Hepatocyte (in vitro differentiated cells): ENCODE data around the gene THSD7B. TPM values are rescaled to one million over a fixed set of nuclear protein-coding genes. Genes with fewer than 3 reads are reported as not detected.

Experiments used
- DNase-seq: peaks from one replicate; pipeline ENCODE4 v3.0.0-alpha.2; 2016; ENCODE audit warnings: low spot score
- H2AFZ ChIP-seq: fragments of 200-600 bp; sonication (generic); 2 replicates; pipeline ENCODE4 v1.6.0; 2016; ENCODE audit warnings: antibody characterized with exemption, mild to moderate bottlenecking
- H3K27ac ChIP-seq: fragments of 200-600 bp; sonication (generic); 2 replicates; pipeline ENCODE4 v1.5.1; 2016; ENCODE audit warnings: mild to moderate bottlenecking
- H3K27me3 ChIP-seq: fragments of 200-600 bp; sonication (generic); 2 replicates; pipeline ENCODE4 v1.6.1; 2016
- H3K36me3 ChIP-seq: fragments of 200-600 bp; sonication (generic); replicated peaks from 2 replicates; pipeline ENCODE4 v1.5.1; 2016; ENCODE audit warnings: low read depth; ENCODE audit not compliant: insufficient read depth
- H3K4me1 ChIP-seq: fragments of 200-600 bp; sonication (generic); 2 replicates; pipeline ENCODE4 v1.5.1; 2016; ENCODE audit warnings: mild to moderate bottlenecking, moderate library complexity; ENCODE audit not compliant: insufficient read depth
- H3K4me2 ChIP-seq: fragments of 200-600 bp; sonication (generic); 2 replicates; pipeline ENCODE4 v1.6.0; 2016
- H3K4me3 ChIP-seq: fragments of 200-600 bp; sonication (generic); 2 replicates; pipeline ENCODE4 v1.5.1; 2016; ENCODE audit warnings: mild to moderate bottlenecking
- H3K79me2 ChIP-seq: fragments of 200-600 bp; sonication (generic); 2 replicates; pipeline ENCODE4 v1.6.0; 2017; ENCODE audit warnings: mild to moderate bottlenecking
- H3K9me2 ChIP-seq: fragments of 200-600 bp; sonication (generic); replicated peaks from 2 replicates; pipeline ENCODE4 v1.6.0; 2017; ENCODE audit warnings: mild to moderate bottlenecking; ENCODE audit not compliant: insufficient read depth
- H3K9me3 ChIP-seq: fragments of 200-600 bp; sonication (generic); 2 replicates; pipeline ENCODE4 v1.5.1; 2016; ENCODE audit warnings: low read depth, mild to moderate bottlenecking
- H4K20me1 ChIP-seq: fragments of 200-600 bp; sonication (generic); 2 replicates; pipeline ENCODE4 v1.6.0; 2016; ENCODE audit warnings: mild to moderate bottlenecking; ENCODE audit not compliant: insufficient read depth, poor library complexity, severe bottlenecking
- EZH2 ChIP-seq: fragments of 200-600 bp; sonication (generic); IDR thresholded peaks from 2 replicates; pipeline ENCODE4 v1.6.1; 2016; ENCODE audit warnings: antibody characterized with exemption, mild to moderate bottlenecking, borderline replicate concordance
- EZH2phosphoT487 ChIP-seq: fragments of 200-600 bp; sonication (generic); IDR thresholded peaks from one replicate; pipeline ENCODE4 v1.6.1; 2018; ENCODE audit warnings: antibody characterized with exemption, mild to moderate bottlenecking, low read depth, moderate library complexity; ENCODE audit not compliant: unreplicated experiment, severe bottlenecking
- WGBS: methylation state at CpG from one replicate; pipeline ENCODE4 v1.1.6; 2016; ENCODE audit warnings: low lambda C conversion rate; ENCODE audit errors: missing lambda C conversion rate; 5-methylcytosine and 5-hydroxymethylcytosine counted together
- polyA plus RNA-seq: library from polyadenylated mRNA; unstranded; fragments of >200 nt; fragmentation: Nextera tagmentation; extraction: Ambion mirVana; gene quantifications from 2 replicates; pipeline ENCODE4 v1.2.1, GENCODE V29; 2016
- total RNA-seq: library from RNA; depleted of rRNA; stranded (reverse); fragments of >200 nt; gene quantifications from 2 replicates; pipeline ENCODE4 v1.2.3, GENCODE V29; 2014
- TF ChIP-seq, protein P1 (sequence below): fragments of 200-600 bp; sonication (generic); IDR thresholded peaks from 2 replicates; pipeline ENCODE4 v1.5.1; 2016; ENCODE audit warnings: antibody characterized with exemption, mild to moderate bottlenecking; ENCODE audit not compliant: poor library complexity

THSD7B gene
- total and polyA plus RNA-seq, 2 experiments from 2014 or later: 0.48 to 5.7 TPM

DNA sequence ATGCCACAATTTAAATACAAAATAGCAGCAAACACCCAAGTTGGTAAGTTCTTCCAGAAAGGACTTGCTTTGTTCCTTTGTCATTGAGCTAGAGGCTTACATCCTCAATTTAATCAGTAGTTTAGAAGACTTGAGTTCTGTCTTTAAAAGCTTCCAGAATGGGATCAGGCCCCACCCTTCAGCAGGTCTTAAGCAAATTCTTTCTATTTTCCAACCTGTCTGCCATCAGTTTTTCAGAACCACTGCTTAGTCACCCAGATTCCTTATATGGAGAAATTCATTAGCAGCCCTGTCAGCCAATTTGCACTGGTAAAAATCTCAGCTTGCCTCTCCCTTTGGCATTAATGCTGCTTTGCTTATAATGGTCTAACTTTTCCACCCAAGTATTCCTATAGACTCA, 935.3 kb downstream of the THSD7B start:
- H3K27ac ChIP-seq: no peak overlapping the region
- no peaks in the 10 kb centered on the region for H3K27me3 ChIP-seq
- no peak overlapping the region for H2AFZ ChIP-seq
- H3K9me2 ChIP-seq: no peaks in the 10 kb centered on the region
- H4K20me1 ChIP-seq: no peaks in the 10 kb centered on the region
- H3K4me2 ChIP-seq: no peak overlapping the region
- TF ChIP-seq EZH2phosphoT487: no peak
- TF ChIP-seq, protein P1, sequence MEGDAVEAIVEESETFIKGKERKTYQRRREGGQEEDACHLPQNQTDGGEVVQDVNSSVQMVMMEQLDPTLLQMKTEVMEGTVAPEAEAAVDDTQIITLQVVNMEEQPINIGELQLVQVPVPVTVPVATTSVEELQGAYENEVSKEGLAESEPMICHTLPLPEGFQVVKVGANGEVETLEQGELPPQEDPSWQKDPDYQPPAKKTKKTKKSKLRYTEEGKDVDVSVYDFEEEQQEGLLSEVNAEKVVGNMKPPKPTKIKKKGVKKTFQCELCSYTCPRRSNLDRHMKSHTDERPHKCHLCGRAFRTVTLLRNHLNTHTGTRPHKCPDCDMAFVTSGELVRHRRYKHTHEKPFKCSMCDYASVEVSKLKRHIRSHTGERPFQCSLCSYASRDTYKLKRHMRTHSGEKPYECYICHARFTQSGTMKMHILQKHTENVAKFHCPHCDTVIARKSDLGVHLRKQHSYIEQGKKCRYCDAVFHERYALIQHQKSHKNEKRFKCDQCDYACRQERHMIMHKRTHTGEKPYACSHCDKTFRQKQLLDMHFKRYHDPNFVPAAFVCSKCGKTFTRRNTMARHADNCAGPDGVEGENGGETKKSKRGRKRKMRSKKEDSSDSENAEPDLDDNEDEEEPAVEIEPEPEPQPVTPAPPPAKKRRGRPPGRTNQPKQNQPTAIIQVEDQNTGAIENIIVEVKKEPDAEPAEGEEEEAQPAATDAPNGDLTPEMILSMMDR: no peak
- no peak for TF ChIP-seq EZH2
- no peak for DNase-seq
- no peaks in the 10 kb centered on the region for H3K9me3 ChIP-seq
- no peak overlapping the region for H3K4me3 ChIP-seq
- no peaks in the 10 kb centered on the region for H3K79me2 ChIP-seq
- H3K4me1 ChIP-seq: no peaks in the 10 kb centered on the region
- H3K36me3 ChIP-seq: no peaks in the 10 kb centered on the region

DNA sequence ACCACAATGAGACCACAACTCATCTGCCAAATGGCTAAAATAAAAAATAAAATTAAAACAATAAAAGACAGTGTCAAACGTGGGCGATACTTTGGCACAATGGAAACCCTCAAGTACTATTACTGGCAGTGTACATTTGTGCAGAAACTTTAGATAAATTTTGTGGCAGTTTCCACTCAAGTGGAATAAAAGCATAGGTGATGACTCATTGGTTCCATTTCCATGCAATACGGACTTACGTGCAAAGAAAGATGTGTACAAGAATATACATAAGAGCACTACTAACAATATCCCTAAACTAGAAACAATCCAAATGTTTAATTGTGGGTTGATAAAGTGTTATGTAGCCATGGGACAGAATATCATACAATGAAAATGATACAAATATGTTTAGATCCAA, 940.0 kb downstream of the THSD7B start:
- Histone ChIP-seq H3K4me1 (no peaks in the 10 kb centered on the region), H2AFZ (no peak overlapping the region), H3K4me3 (no peak overlapping the region), H3K9me3 (no peaks in the 10 kb centered on the region), H4K20me1 (no peaks in the 10 kb centered on the region), H3K79me2 (no peaks in the 10 kb centered on the region), H3K9me2 (no peaks in the 10 kb centered on the region), H3K27me3 (no peaks in the 10 kb centered on the region), H3K36me3 (no peaks in the 10 kb centered on the region), H3K27ac (no peak overlapping the region), H3K4me2 (no peak overlapping the region)
- DNase-seq: no peak
- WGBS: 94% methylated on average over 4 of the region's 4 CpGs
- TF ChIP-seq EZH2 (no peak), EZH2phosphoT487 (no peak)
- TF ChIP-seq, protein P1: no peak

DNA sequence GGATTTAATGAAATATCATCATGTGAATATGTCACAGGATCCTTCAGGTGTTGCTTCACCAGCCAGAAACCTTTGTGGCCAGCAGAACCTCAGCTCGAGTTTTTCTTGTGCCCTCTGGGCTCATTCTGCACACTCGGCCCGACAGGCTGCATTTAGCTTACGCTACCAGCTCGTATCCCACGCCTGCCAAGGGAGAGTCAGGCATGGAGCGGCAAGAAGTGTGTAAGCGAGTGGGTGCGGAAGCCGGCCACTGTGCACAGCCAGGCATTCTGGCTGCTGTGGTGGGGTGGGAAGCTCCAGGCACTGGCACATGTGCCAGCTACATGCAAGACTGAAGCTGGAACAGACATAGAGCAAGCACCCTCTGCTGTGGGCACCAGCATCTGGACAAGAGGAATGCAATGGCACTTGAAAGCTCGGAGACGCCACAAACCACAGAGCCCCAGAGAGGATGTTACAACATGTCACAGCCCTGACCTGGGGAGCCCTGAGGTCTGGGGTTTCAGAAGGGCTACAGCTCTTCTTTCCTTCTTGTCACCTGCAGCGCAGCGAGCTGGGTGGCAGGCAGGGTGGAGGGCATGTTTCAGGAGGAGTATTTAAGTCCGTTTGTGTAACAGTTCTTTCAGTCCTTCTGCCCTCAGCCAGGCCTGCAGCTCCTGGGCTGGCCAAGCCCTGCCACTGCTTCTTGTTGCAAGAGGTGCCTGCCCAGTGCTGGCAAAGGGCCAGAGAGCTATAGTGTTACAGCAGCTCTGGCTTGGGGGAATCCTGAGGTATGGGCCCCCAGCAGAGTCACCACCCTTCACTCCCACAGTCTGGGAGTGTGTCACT, 941.7 kb downstream of the THSD7B start:
- Histone ChIP-seq H3K9me3 (no peaks in the 10 kb centered on the region), H3K27ac (no peak overlapping the region), H4K20me1 (no peaks in the 10 kb centered on the region), H3K36me3 (no peaks in the 10 kb centered on the region), H3K27me3 (no peaks in the 10 kb centered on the region), H3K9me2 (no peaks in the 10 kb centered on the region), H3K4me1 (no peaks in the 10 kb centered on the region), H3K79me2 (no peaks in the 10 kb centered on the region), H3K4me3 (no peak overlapping the region), H3K4me2 (no peak overlapping the region), H2AFZ (no peak overlapping the region)
- TF ChIP-seq EZH2: no peak
- DNase-seq: no peak
- WGBS: 90% methylated on average over 15 of the region's 15 CpGs

DNA sequence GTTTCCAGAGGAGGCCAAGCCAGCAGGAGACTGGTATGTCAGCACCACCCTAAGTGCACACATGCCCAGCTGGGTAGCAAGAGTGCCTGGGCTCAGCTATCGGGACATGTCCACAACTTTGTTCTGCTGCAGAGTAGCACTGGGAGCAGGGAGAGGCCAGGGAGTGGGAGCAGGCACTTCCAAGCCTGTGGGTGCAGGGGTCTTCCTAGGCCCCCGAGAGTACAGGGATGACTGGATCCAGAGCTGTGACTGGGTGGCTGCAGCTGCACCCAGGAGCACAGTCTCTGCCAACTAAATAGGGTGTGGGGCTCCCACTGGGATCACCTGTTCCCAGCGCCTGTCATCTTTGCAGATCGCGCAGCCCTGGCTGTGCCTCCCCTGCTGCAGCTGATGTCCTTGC, 943.0 kb downstream of the THSD7B start:
- H4K20me1 ChIP-seq: no peaks in the 10 kb centered on the region
- no peaks in the 10 kb centered on the region for H3K27me3 ChIP-seq
- H3K36me3 ChIP-seq: no peaks in the 10 kb centered on the region
- no peak overlapping the region for H3K4me3 ChIP-seq
- no peaks in the 10 kb centered on the region for H3K9me3 ChIP-seq
- H3K4me2 ChIP-seq: no peak overlapping the region
- no peaks in the 10 kb centered on the region for H3K4me1 ChIP-seq
- DNase-seq: no peak
- TF ChIP-seq EZH2phosphoT487 (no peak), EZH2 (no peak)
- TF ChIP-seq, protein P1: no peak
- H3K27ac ChIP-seq: no peak overlapping the region
- 97% methylated on average over 5 of the region's 5 CpGs for WGBS
- H3K9me2 ChIP-seq: no peaks in the 10 kb centered on the region
- no peak overlapping the region for H2AFZ ChIP-seq
- no peaks in the 10 kb centered on the region for H3K79me2 ChIP-seq
